ENCODE data around the gene TTC27.
"Not testable (repeated sequence)": the region's sequence is repeated elsewhere in the genome, so short reads cannot be mapped to it uniquely, and the experiment has no call there.

DNA sequence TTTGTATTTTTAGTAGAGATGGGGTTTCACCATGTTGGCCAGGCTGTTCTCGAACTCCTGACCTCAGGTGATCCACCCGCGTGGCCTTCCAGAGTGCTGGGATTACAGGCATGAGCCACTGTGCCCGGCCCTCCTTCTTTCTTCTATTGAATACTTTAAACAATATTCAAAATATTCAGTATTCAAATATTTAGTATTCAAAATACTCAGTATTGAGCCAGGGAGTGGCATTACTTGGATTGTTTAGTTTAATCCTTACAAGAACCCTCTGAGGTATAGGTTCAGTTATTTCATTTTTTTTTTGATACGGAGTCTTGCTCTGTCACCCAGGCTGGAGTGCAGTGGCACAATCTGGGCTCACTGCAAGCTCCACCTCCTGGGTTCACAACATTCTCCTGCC, 10.7 kb downstream of the TTC27 start:
- TF ChIP-seq EZH2 (IDR thresholded peaks at IDR 0.05; ENCODE audit: insufficient read depth, poor library complexity, severe bottlenecking); EZH2phosphoT487 (IDR thresholded peaks at IDR 0.05; ENCODE audit: insufficient read depth, low read depth): not testable (repeated sequence)
